HepG2 (cell line): ENCODE measurements around the gene MSMO1. TPM values are rescaled to one million over a fixed set of nuclear protein-coding genes. Genes with fewer than 3 reads are reported as not detected.
A peak's percentile ranks its signal among the peaks of the same experiment; 100 is the strongest.

Experiments used
- ATAC-seq: fragments of 200-7000 bp; cut with Tn5 transposase; 3 replicates; pipeline ENCODE4 v1.9.1; 2020; ENCODE audit warnings: mild to moderate bottlenecking, moderate library complexity
- BruUV-seq: library from RNA; stranded (reverse); fragments of 400-500 nt; replicated peaks from 2 replicates; lab custom pipeline; 2021; lab: Mats Ljungman, UMichigan
- CTCF ChIA-PET: fragments of 300-600 bp; formaldehyde crosslinking; extraction: SDS; loops from one replicate; lab custom pipeline; 2021; ENCODE audit warnings: low total read pairs, inconsistent platforms, low intra/inter-chr PET ratio; lab: Yijun Ruan, JAX
- POLR2A ChIA-PET: fragments of 350-600 bp; sonication (Branson Sonifier 250); formaldehyde crosslinking; loops from one replicate; lab custom pipeline; 2020; ENCODE audit warnings: antibody characterized with exemption, inconsistent platforms; lab: Yijun Ruan, JAX
- DNase-seq: peaks from one replicate; pipeline ENCODE4 v3.0.0-alpha.2; 2015; ENCODE audit warnings: low spot score
- FAIRE-seq: peaks from 3 replicates; lab custom pipeline; 2011; peaks lifted over from hg19 to GRCh38; lab: Jason Lieb, UNC
- H2AFZ ChIP-seq: one replicate; pipeline ENCODE4 v1.6.1; 2011; ENCODE audit warnings: low read length, inconsistent platforms
- H3K27ac ChIP-seq: fragments of 300-600 bp; 3 replicates; pipeline ENCODE4 v1.8.0; 2011; ENCODE audit warnings: mixed run types, mild to moderate bottlenecking, mixed read lengths, low read length, inconsistent platforms; ENCODE audit not compliant: insufficient read depth; ENCODE audit errors: extremely low read length
- H3K27me3 ChIP-seq, 2 experiments: fragments of 200-600 bp in 1 of 2; 2 replicates in 1 of 2; 3 replicates in 1 of 2; pipeline versions ENCODE4 v1.6.0 to v1.8.0; 2011; ENCODE audit warnings: low read length in 2 of 2, mild to moderate bottlenecking in 2 of 2, moderate library complexity in 2 of 2, inconsistent platforms in 1 of 2; ENCODE audit not compliant: insufficient read depth in 2 of 2, control insufficient read depth in 1 of 2
- H3K36me3 ChIP-seq, 2 experiments: fragments of 200-600 bp in 1 of 2; replicated peaks in 1 of 2; 2 replicates in 1 of 2; 3 replicates in 1 of 2; pipeline versions ENCODE4 v1.5.1 to v1.8.0; 2011; ENCODE audit warnings: low read length in 2 of 2, inconsistent platforms in 1 of 2; ENCODE audit not compliant: insufficient read depth in 2 of 2, control insufficient read depth in 1 of 2
- H3K4me1 ChIP-seq: 2 replicates; pipeline ENCODE4 v1.5.1; 2012; ENCODE audit warnings: low read length, inconsistent platforms; ENCODE audit not compliant: insufficient read depth
- H3K4me2 ChIP-seq: 2 replicates; pipeline ENCODE4 v1.6.0; 2011; ENCODE audit warnings: low read depth, low read length, inconsistent platforms
- H3K4me3 ChIP-seq, 3 experiments: fragments of 200-600 bp in 1 of 3; sonication (generic), shearing (Covaris generic) in 1 of 3; replicated peaks in 1 of 3; 2 replicates each; pipeline ENCODE4 v1.5.1; 2011 to 2016; ENCODE audit warnings: low read length in 3 of 3, inconsistent platforms in 2 of 3, low read depth in 2 of 3, mild to moderate bottlenecking in 2 of 3, control low read depth in 1 of 3, mixed read lengths in 1 of 3; ENCODE audit not compliant: insufficient read depth in 1 of 3
- H3K79me2 ChIP-seq: one replicate; pipeline ENCODE4 v1.6.1; 2011; ENCODE audit warnings: low read length, inconsistent platforms; ENCODE audit not compliant: insufficient read depth
- H3K9ac ChIP-seq: 2 replicates; pipeline ENCODE4 v1.6.0; 2011; ENCODE audit warnings: mild to moderate bottlenecking, low read depth, low read length, inconsistent platforms; ENCODE audit not compliant: insufficient read depth
- H3K9me3 ChIP-seq: 2 replicates; pipeline ENCODE4 v1.5.1; 2012; ENCODE audit warnings: mild to moderate bottlenecking, low read length
- H4K20me1 ChIP-seq: 2 replicates; pipeline ENCODE4 v1.6.0; 2011; ENCODE audit warnings: inconsistent platforms, mild to moderate bottlenecking, low read length, moderate library complexity; ENCODE audit not compliant: insufficient read depth
- CCAR2 ChIP-seq: fragments of 200-400 bp; formaldehyde crosslinking; optimal IDR thresholded peaks from 2 replicates; pipeline ENCODE3; 2018; ENCODE audit warnings: low read depth, mild to moderate bottlenecking, low read length, moderate library complexity
- CEBPG ChIP-seq: IDR thresholded peaks from 2 replicates; pipeline ENCODE4 v1.6.1; 2016
- CSRNP1 ChIP-seq: sonication (generic); formaldehyde crosslinking; IDR thresholded peaks from 2 replicates; pipeline ENCODE4 v1.8.1; 2023; ENCODE audit warnings: mild to moderate bottlenecking, missing genetic modification reagents
- GATAD2A ChIP-seq: IDR thresholded peaks from 2 replicates; pipeline ENCODE4 v1.6.1; 2016
- HNF1A ChIP-seq, 2 experiments: sonication (generic) in 1 of 2; formaldehyde crosslinking in 1 of 2; IDR thresholded peaks; 2 replicates each; pipeline versions ENCODE4 v1.4.0 to v1.6.1; 2016 to 2020; ENCODE audit warnings: borderline replicate concordance in 1 of 2, low read depth in 1 of 2, mild to moderate bottlenecking in 1 of 2, missing genetic modification reagents in 1 of 2
- IRF1 ChIP-seq: sonication (generic); formaldehyde crosslinking; IDR thresholded peaks from 2 replicates; pipeline ENCODE4 v1.4.0; 2020; ENCODE audit warnings: low read depth, mild to moderate bottlenecking, missing genetic modification reagents
- ZC3H4 ChIP-seq: sonication (generic); formaldehyde crosslinking; IDR thresholded peaks from 2 replicates; pipeline ENCODE4 v1.4.0; 2020; ENCODE audit warnings: missing genetic modification reagents, borderline replicate concordance
- ZNF3 ChIP-seq: IDR thresholded peaks from 2 replicates; pipeline ENCODE4 v1.7.0; 2017; ENCODE audit warnings: inconsistent platforms
- WGBS: methylation state at CpG from one replicate; pipeline ENCODE4 v1.1.6; 2017; ENCODE audit warnings: low lambda C conversion rate; 5-methylcytosine and 5-hydroxymethylcytosine counted together
- in situ Hi-C: cut with HindIII; loops from 2 replicates; pipeline ENCODE4 v1.10.0; 2017; ENCODE audit warnings: low pct_unique_long_range_greater_than_20kb; ENCODE audit not compliant: extremely low pct_ligation_motif_present
- intact Hi-C: fragments of 100-400 bp; cut with micrococcal nuclease; formaldehyde crosslinking; loops from one replicate; pipeline ENCODE4 v1.10.0; 2022; ENCODE audit not compliant: unreplicated experiment
- polyA plus RNA-seq, 8 experiments: library from polyadenylated mRNA; depleted of rRNA in 3 of 8; stranded (reverse) in 7 of 8; unstranded in 1 of 8; fragments of >200 nt; fragmentation: Illumina TruSeq in 4 of 8; extraction: Trizol in 4 of 8; gene quantifications; 2 replicates each; pipeline versions ENCODE4 v1.2.1 to v1.2.3, GENCODE V29; 2011 to 2016; ENCODE audit warnings: low read depth in 4 of 8, missing spikeins in 1 of 8, mixed read lengths in 1 of 8; ENCODE audit not compliant: insufficient read depth in 1 of 8
- total RNA-seq, 5 experiments: library from RNA; depleted of rRNA; stranded (reverse); fragments of >200 nt; fragmentation: Illumina TruSeq; extraction: Trizol; gene quantifications; 2 replicates each; pipeline ENCODE4 v1.2.3, GENCODE V29; 2016; ENCODE audit warnings: low read depth in 1 of 5
- TF ChIP-seq, protein P1 (sequence below): sonication (generic); formaldehyde crosslinking; IDR thresholded peaks from 2 replicates; pipeline ENCODE4 v1.4.0; 2020; ENCODE audit warnings: missing genetic modification reagents
- TF ChIP-seq, protein P2 (sequence below), 2 experiments: fragments of 450-650 bp in 1 of 2; sonication (generic) in 1 of 2; formaldehyde crosslinking; IDR thresholded peaks; 2 replicates each; pipeline versions ENCODE4 v1.5.0 to v1.8.0; 2020 to 2022; ENCODE audit warnings: mild to moderate bottlenecking in 1 of 2, missing genetic modification reagents in 1 of 2
- TF ChIP-seq, protein P3 (sequence below): sonication (generic); formaldehyde crosslinking; IDR thresholded peaks from 2 replicates; pipeline ENCODE4 v1.8.0; 2022; ENCODE audit warnings: mild to moderate bottlenecking, missing genetic modification reagents, moderate library complexity

The MSMO1 gene
- total and polyA plus RNA-seq, 2 of the 13 experiments (the other 11 are each of a cell fraction or from before 2014, with no cell fraction given): 98.1 to 216 TPM

GRCh38 chr4:165364452-165365080 is 37.1 kb downstream of the MSMO1 start:
- ATAC-seq: peak; percentile 5; the same call in 1 of the 3 replicates
- no peaks in the 10 kb centered on the region for H3K79me2 ChIP-seq
- no peak overlapping the region for H3K4me3 ChIP-seq
- H3K27ac ChIP-seq: no peak overlapping the region
- POLR2A ChIA-PET: interaction anchor here (0.8 to 6.9 kb wide), 5 partner anchors 9 to 252 kb away, joined by 3 to 43 read pairs (median 4); partner anchors contain the start of genes CPE, MSMO1 and TMEM192
- H4K20me1 ChIP-seq: no peaks in the 10 kb centered on the region
- no peaks in the 10 kb centered on the region for H3K9me3 ChIP-seq
- intact Hi-C loops: no loop called here
- in situ Hi-C loops: no loop called here
- no TSS peak for BruUV-seq
- peak; percentile 31 for DNase-seq
- H3K4me2 ChIP-seq: 0 out of 2 replicates have a peak overlapping the region, but pooled peaks have one; percentile 15
- 65% methylated on average over 2 of the region's 2 CpGs for WGBS
- no peaks in the 10 kb centered on the region for H3K36me3 ChIP-seq
- H3K27me3 ChIP-seq: no peaks in the 10 kb centered on the region
- peaks cover 59% of the 10 kb centered on the region for H3K4me1 ChIP-seq
- no peak overlapping the region for H3K9ac ChIP-seq
- H2AFZ ChIP-seq: peak overlapping the region; percentile 49
- no peak for FAIRE-seq
- CTCF ChIA-PET: no interaction called here
- TF ChIP-seq, protein P1, sequence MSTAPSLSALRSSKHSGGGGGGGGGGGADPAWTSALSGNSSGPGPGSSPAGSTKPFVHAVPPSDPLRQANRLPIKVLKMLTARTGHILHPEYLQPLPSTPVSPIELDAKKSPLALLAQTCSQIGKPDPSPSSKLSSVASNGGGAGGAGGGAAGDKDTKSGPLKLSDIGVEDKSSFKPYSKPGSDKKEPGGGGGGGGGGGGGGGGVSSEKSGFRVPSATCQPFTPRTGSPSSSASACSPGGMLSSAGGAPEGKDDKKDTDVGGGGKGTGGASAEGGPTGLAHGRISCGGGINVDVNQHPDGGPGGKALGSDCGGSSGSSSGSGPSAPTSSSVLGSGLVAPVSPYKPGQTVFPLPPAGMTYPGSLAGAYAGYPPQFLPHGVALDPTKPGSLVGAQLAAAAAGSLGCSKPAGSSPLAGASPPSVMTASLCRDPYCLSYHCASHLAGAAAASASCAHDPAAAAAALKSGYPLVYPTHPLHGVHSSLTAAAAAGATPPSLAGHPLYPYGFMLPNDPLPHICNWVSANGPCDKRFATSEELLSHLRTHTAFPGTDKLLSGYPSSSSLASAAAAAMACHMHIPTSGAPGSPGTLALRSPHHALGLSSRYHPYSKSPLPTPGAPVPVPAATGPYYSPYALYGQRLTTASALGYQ (CRISPR knock-in tag): no peak
- TF ChIP-seq, protein P2, sequence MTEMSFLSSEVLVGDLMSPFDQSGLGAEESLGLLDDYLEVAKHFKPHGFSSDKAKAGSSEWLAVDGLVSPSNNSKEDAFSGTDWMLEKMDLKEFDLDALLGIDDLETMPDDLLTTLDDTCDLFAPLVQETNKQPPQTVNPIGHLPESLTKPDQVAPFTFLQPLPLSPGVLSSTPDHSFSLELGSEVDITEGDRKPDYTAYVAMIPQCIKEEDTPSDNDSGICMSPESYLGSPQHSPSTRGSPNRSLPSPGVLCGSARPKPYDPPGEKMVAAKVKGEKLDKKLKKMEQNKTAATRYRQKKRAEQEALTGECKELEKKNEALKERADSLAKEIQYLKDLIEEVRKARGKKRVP (CRISPR knock-in tag; IDR thresholded peaks at IDR 0.05): peak in 1 of 2 experiments; percentile 48; a peak in 1 of 4 replicates
- TF ChIP-seq CEBPG (CRISPR knock-in tag): peak; percentile 85
- TF ChIP-seq, protein P3, sequence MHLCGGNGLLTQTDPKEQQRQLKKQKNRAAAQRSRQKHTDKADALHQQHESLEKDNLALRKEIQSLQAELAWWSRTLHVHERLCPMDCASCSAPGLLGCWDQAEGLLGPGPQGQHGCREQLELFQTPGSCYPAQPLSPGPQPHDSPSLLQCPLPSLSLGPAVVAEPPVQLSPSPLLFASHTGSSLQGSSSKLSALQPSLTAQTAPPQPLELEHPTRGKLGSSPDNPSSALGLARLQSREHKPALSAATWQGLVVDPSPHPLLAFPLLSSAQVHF: no peak
- no peak for TF ChIP-seq HNF1A (IDR thresholded peaks at IDR 0.05; ENCODE audit: low read depth)
- no peak for TF ChIP-seq HNF1A (CRISPR knock-in tag; IDR thresholded peaks at IDR 0.05; ENCODE audit: borderline replicate concordance)
- TF ChIP-seq CCAR2: no peak
- no peak for TF ChIP-seq CSRNP1 (CRISPR knock-in tag)
- no peak for TF ChIP-seq ZC3H4 (CRISPR knock-in tag)
- TF ChIP-seq GATAD2A (CRISPR knock-in tag): 0 out of 2 replicates have a peak, but pooled peaks have one; percentile 25
- peak; percentile 84 for TF ChIP-seq ZNF3 (CRISPR knock-in tag)
- no peak for TF ChIP-seq IRF1 (CRISPR knock-in tag)
